Prostate gland (tissue), 2 donors: ENCODE measurements around the gene NPPA. TPM values are rescaled to one million over a fixed set of nuclear protein-coding genes. Genes with fewer than 3 reads are reported as not detected.
A peak's percentile ranks its signal among the peaks of the same experiment; 100 is the strongest.
"Not testable (repeated sequence)": the region's sequence is repeated elsewhere in the genome, so short reads cannot be mapped to it uniquely, and the experiment has no call there.

ENCODE experiments used
- DNase-seq: peaks from one replicate; pipeline ENCODE4 v3.0.0-alpha.2; 2019; ENCODE audit warnings: low spot score
- H3K27ac ChIP-seq, 2 donors: fragments of 200-600 bp; sonication (generic); 2 replicates each; pipeline ENCODE4 v1.5.1; 2017 to 2019
- H3K27me3 ChIP-seq: fragments of 200-600 bp; sonication (generic); replicated peaks from 2 replicates; pipeline ENCODE4 v1.5.1; 2019; ENCODE audit not compliant: insufficient read depth
- H3K36me3 ChIP-seq, 2 donors: fragments of 200-600 bp; sonication (generic); 1 replicate in 1 of 2; 2 replicates in 1 of 2; pipeline versions ENCODE4 v1.5.1 to v1.8.1; 2017 to 2019
- H3K4me1 ChIP-seq: fragments of 200-600 bp; sonication (generic); replicated peaks from 2 replicates; pipeline ENCODE4 v1.5.1; 2019
- H3K4me3 ChIP-seq, 2 donors: fragments of 200-600 bp; sonication (generic); 2 replicates each; pipeline ENCODE4 v1.5.1; 2017 to 2019
- H3K9me3 ChIP-seq: fragments of 200-600 bp; sonication (generic); 2 replicates; pipeline ENCODE4 v1.5.1; 2017
- CTCF ChIP-seq, 4 experiments: fragments of 200-600 bp in 2 of 4; fragments of 450-650 bp in 2 of 4; sonication (generic) in 2 of 4; IDR thresholded peaks; 1 replicate in 3 of 4; 2 replicates in 1 of 4; pipeline ENCODE4 v1.5.1; 2016 to 2019; ENCODE audit warnings: antibody characterized with exemption in 4 of 4, mild to moderate bottlenecking in 2 of 4, moderate library complexity in 2 of 4
- POLR2A ChIP-seq: fragments of 450-650 bp; IDR thresholded peaks from one replicate; pipeline ENCODE4 v1.6.1; 2016; ENCODE audit warnings: antibody characterized with exemption, mild to moderate bottlenecking
- POLR2AphosphoS5 ChIP-seq: sonication (generic); formaldehyde crosslinking; IDR thresholded peaks from one replicate; pipeline ENCODE4 v1.6.1; 2017; ENCODE audit warnings: antibody characterized with exemption
- WGBS: methylation state at CpG from one replicate; pipeline ENCODE4 v1.1.5; 2018; 5-methylcytosine and 5-hydroxymethylcytosine counted together
- intact Hi-C: fragments of 100-400 bp; cut with DNase I; formaldehyde crosslinking; loops from one replicate; pipeline ENCODE4 v1.14.2; 2022
- total RNA-seq, 2 donors: library from RNA; depleted of rRNA; stranded (reverse); fragments of >200 nt; gene quantifications; one replicate each; pipeline ENCODE4 v1.1.0, GENCODE V29; 2016

Gene NPPA
- total RNA-seq = 1 to 10 TPM in 1 of 2 donors, not detected in 1; 1.3 TPM

GRCh38 chr1:11847667-11848372 is at the start of gene NPPA:
Gene NPPA, minus strand, starts transcription at chr1:11847783. Its CDS starts 99 bp downstream, at chr1:11847684.
- intact Hi-C loops = no loop called here
- DNase-seq = no peak
- Histone ChIP-seq H3K4me3 (no peak within 1 kb of the TSS), H3K27me3 (no peaks in the 10 kb centered on the region), H3K4me1 (no peaks in the 10 kb centered on the region), H3K27ac (no peak within 1 kb of the TSS), H3K36me3 (no peaks in the 10 kb centered on the region), H3K9me3 (no peaks in the 10 kb centered on the region)
- TF ChIP-seq CTCF (IDR thresholded peaks at IDR 0.05) (no peak), POLR2AphosphoS5 (no peak), POLR2A (no peak)
- WGBS = 57% methylated on average over 18 of the region's 18 CpGs

DNA sequence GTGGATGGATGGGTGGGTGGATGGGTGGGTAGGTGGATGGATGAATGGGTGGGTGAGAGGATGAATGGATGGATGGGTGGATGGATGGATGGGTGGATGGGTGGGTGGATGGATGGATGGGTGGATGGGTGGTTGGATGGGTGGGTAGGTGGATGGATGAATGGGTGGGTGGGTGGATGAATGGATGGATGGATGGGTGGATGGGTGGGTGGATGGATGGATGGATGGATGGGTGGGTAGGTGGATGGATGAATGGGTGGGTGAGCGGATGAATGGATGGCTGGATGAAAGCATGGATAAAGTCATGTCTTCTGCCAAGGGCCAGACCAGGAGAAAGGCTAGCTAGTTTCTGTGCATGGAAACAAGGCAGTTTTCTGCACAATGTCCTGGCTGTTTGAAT is 46.9 kb upstream of the NPPA start:
- not testable (repeated sequence) for H3K4me1 ChIP-seq, H3K9me3 ChIP-seq, DNase-seq, H3K27ac ChIP-seq, H3K4me3 ChIP-seq, H3K36me3 ChIP-seq, H3K27me3 ChIP-seq
- 67% methylated on average over 1 of the region's 1 CpG for WGBS
- intact Hi-C loops = loop anchor here (2.0 kb wide), 1 partner anchor 56 kb away; no protein-coding TSS in a partner anchor

DNA sequence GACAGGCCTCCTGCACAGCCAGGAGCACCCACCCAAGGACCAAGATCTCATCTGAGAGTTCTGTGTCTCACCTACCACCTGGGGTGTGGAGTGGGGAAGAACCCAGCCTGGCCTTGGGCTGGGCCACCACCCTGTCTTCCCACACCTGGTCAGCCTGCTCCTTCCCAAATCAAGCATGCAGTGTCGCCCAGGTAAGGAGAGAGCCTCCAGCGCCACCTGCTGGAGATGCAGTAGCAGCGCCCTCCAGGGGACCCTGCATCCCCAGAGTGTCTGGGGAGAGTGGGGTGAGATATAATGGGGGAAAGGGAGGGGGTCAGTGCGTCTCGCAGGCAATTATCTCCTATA is 46.3 kb upstream of the NPPA start:
- TF ChIP-seq POLR2A = no peak
- TF ChIP-seq POLR2AphosphoS5 = peak; percentile 14
- peak; percentile 71 to 85 (median 76) for TF ChIP-seq CTCF (IDR thresholded peaks at IDR 0.05)
- H3K27me3 ChIP-seq = peaks cover 2% of the 10 kb centered on the region
- H3K4me3 ChIP-seq = no peak overlapping the region
- H3K27ac ChIP-seq = no peak overlapping the region
- intact Hi-C loops = loop anchor here (2.0 kb wide), 1 partner anchor 55 kb away; no protein-coding TSS in a partner anchor
- H3K36me3 ChIP-seq = no peaks in the 10 kb centered on the region
- no peaks in the 10 kb centered on the region for H3K4me1 ChIP-seq
- WGBS = 2% methylated on average over 5 of the region's 5 CpGs
- no peaks in the 10 kb centered on the region for H3K9me3 ChIP-seq
- DNase-seq = peak; percentile 37

- Histone ChIP-seq H3K27ac (no peak overlapping the region), H3K9me3 (no peaks in the 10 kb centered on the region), H3K36me3 (no peaks in the 10 kb centered on the region), H3K27me3 (no peaks in the 10 kb centered on the region), H3K4me1 (no peaks in the 10 kb centered on the region), H3K4me3 (no peak overlapping the region)
- DNase-seq = no peak
- WGBS = 74% methylated on average over 6 of the region's 6 CpGs
- TF ChIP-seq POLR2A = no peak
- intact Hi-C loops = no loop called here
These were observed 44.0 kb upstream of the NPPA start for GRCh38 chr1:11891433-11892186.

DNA sequence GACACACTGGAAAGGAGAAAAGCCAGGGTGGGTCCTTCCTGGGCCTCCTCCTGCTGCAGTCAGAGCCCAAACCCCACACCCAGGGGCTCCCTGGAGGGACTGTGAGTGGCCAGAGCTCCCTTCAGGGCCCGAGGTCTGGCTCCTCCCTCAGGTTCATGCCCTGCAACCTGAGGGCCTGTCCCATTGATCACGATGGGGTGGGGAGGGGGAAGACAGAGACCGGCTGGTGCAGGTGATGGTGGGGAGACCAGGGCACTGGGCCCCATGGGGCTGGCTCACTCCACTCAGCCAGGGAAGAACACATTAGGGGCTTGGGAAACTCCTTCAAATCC is 41.3 kb upstream of the NPPA start:
- H3K4me3 ChIP-seq = no peak overlapping the region
- WGBS = 17% methylated on average over 3 of the region's 3 CpGs
- no peak for TF ChIP-seq CTCF (IDR thresholded peaks at IDR 0.05)
- no peak for TF ChIP-seq POLR2AphosphoS5
- no peak for TF ChIP-seq POLR2A
- H3K9me3 ChIP-seq = no peaks in the 10 kb centered on the region
- intact Hi-C loops = no loop called here
- no peaks in the 10 kb centered on the region for H3K27me3 ChIP-seq
- no peak overlapping the region for H3K27ac ChIP-seq
- H3K36me3 ChIP-seq = no peaks in the 10 kb centered on the region
- H3K4me1 ChIP-seq = no peaks in the 10 kb centered on the region
- DNase-seq = no peak
